ENCODE measurements around the gene ZNF423. TPM values are rescaled to one million over a fixed set of nuclear protein-coding genes. Genes with fewer than 3 reads are reported as not detected.

Gene ZNF423
- total RNA-seq, 2 experiments from 2014 or later: not detected

DNA sequence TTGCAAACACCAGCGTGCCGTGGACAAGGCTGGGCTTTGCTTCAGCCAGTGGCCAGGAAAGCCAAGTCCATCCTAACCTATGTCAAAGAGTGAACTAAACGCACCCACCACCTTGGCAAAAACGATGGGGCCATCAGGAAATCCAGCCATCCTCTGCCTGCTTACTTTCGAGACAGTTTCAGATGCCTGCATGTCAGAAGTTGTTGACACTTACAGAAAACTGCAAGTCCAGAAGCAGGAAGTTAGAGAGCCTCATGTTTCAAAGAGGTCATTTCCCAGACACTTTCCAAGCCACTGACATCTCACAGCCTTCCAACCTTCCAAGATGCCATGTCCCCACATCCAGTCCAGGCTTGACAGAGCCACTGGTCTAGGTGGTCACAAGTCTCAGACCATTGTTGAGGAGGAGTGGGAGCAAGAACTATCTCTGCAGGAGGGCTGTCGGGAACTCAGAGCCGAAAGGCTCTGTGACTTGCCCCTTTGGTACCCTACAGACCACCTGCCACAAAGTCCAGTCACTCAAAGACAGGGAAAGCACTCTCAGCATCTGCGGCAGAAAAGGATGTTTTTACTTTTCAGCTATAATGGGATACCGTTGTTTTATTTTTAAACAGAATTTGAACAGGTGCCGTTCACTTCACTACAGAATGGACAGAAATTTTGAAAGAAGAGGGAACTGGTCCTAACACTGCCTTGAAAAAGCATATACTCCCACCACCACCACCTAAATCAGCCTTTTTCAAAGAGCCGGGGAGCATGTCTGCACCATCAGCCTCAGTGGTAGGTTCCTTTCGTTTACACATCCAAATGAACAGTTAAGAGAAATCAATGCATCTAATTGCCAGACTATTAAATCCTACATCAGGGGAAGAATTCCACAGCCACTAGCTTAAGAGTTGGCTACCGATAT is 5.1 kb downstream of the ZNF423 start:
- no peak for DNase-seq
- Mint-ChIP-seq H3K36me3 (ENCODE audit: low read depth) (no peaks in the 10 kb centered on the region), H3K27ac (no peak overlapping the region), H3K27me3 (peaks cover 46% of the 10 kb centered on the region), H3K9me3 (no peaks in the 10 kb centered on the region), H3K4me3 (no peak overlapping the region), H3K4me1 (no peaks in the 10 kb centered on the region)
- POLR2A ChIA-PET: no interaction called here
- CTCF ChIA-PET: no interaction called here

DNA sequence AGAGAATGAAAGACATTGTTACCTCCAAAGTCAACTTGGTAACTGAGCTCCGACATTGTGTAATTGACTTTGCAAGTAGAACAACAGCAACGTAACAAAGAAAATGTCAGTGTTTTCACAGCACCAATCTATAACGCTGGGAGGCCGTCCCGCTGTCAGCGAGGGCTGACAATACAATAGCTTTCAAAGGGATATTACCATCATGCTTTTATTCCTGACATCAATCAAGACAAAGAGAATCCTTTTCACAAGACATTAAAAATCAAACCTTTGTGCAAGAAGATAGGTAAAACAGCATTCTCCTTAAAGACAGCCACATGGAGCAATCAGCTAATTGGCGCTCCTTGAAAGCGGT is 6.2 kb downstream of the ZNF423 start:
- Mint-ChIP-seq H3K27me3 (peaks cover 46% of the 10 kb centered on the region), H3K27ac (no peak overlapping the region), H3K4me3 (no peak overlapping the region), H3K36me3 (ENCODE audit: low read depth) (no peaks in the 10 kb centered on the region), H3K9me3 (no peaks in the 10 kb centered on the region), H3K4me1 (no peaks in the 10 kb centered on the region)
- POLR2A ChIA-PET: no interaction called here
- DNase-seq: no peak
- CTCF ChIA-PET: no interaction called here

- ChIA-PET CTCF (no interaction called here), POLR2A (no interaction called here)
- Mint-ChIP-seq H3K9me3 (no peaks in the 10 kb centered on the region), H3K27me3 (peaks cover 43% of the 10 kb centered on the region), H3K4me1 (no peaks in the 10 kb centered on the region), H3K36me3 (ENCODE audit: low read depth) (no peaks in the 10 kb centered on the region), H3K27ac (no peak overlapping the region), H3K4me3 (no peak overlapping the region)
- DNase-seq: no peak
Observed at GRCh38 chr16:49849037-49849753, 6.7 kb downstream of the ZNF423 start.

GRCh38 chr16:49848530-49848929 is 7.4 kb downstream of the ZNF423 start:
- Mint-ChIP-seq H3K27ac (no peak overlapping the region), H3K27me3 (peaks cover 36% of the 10 kb centered on the region), H3K4me1 (no peaks in the 10 kb centered on the region), H3K4me3 (no peak overlapping the region), H3K36me3 (ENCODE audit: low read depth) (no peaks in the 10 kb centered on the region), H3K9me3 (no peaks in the 10 kb centered on the region)
- POLR2A ChIA-PET: no interaction called here
- no peak for DNase-seq
- CTCF ChIA-PET: no interaction called here

- POLR2A ChIA-PET: no interaction called here
- Mint-ChIP-seq H3K9me3 (no peaks in the 10 kb centered on the region), H3K36me3 (ENCODE audit: low read depth) (no peaks in the 10 kb centered on the region), H3K4me3 (no peak overlapping the region), H3K27me3 (peaks cover 26% of the 10 kb centered on the region), H3K4me1 (no peaks in the 10 kb centered on the region), H3K27ac (no peak overlapping the region)
- DNase-seq: no peak
- CTCF ChIA-PET: no interaction called here
Observed at GRCh38 chr16:49846800-49847199, 9.1 kb downstream of the ZNF423 start.

GRCh38 chr16:49844359-49844758 is 11.6 kb downstream of the ZNF423 start:
- CTCF ChIA-PET: no interaction called here
- H3K9me3 Mint-ChIP-seq: no peaks in the 10 kb centered on the region

DNA sequence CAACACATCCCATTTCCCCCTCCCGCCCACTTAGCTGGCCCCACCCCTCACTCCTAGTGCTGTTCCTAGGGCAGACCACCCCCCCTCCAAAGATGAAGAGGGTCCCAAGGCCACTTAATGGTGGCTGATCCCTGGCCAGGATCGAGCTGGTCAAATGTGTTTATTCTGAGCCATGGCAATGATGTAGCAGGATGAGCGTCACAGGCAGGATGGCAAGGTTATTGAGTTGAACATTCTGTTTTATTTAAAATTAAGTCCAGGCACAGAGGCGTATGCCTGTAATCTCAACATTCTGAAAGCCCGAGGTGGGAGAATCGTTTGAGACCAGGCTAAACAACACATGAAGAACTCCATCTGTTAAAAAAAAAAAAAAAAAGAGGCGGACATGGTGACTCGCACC is 12.2 kb downstream of the ZNF423 start:
- CTCF ChIA-PET: no interaction called here
- no peaks in the 10 kb centered on the region for H3K4me1 Mint-ChIP-seq
- no peak overlapping the region for H3K4me3 Mint-ChIP-seq
- H3K36me3 Mint-ChIP-seq (ENCODE audit: low read depth): no peaks in the 10 kb centered on the region
- no peaks in the 10 kb centered on the region for H3K9me3 Mint-ChIP-seq
- no peak overlapping the region for H3K27ac Mint-ChIP-seq
- peaks cover 21% of the 10 kb centered on the region for H3K27me3 Mint-ChIP-seq
- no peak for DNase-seq
- POLR2A ChIA-PET: no interaction called here

More at GRCh38 chr16:49844359-49844758, 11.6 kb downstream of the ZNF423 start:
- Mint-ChIP-seq H3K4me1 (no peaks in the 10 kb centered on the region), H3K27me3 (peaks cover 22% of the 10 kb centered on the region), H3K36me3 (ENCODE audit: low read depth) (no peaks in the 10 kb centered on the region), H3K27ac (no peak overlapping the region), H3K4me3 (no peak overlapping the region)
- POLR2A ChIA-PET: no interaction called here
- DNase-seq: no peak

- H3K27ac Mint-ChIP-seq: no peak overlapping the region
- POLR2A ChIA-PET: no interaction called here
- DNase-seq: no peak
- H3K36me3 Mint-ChIP-seq (ENCODE audit: low read depth): no peaks in the 10 kb centered on the region
- H3K4me1 Mint-ChIP-seq: no peaks in the 10 kb centered on the region
- no peak overlapping the region for H3K4me3 Mint-ChIP-seq
- CTCF ChIA-PET: no interaction called here
- H3K27me3 Mint-ChIP-seq: peaks cover 20% of the 10 kb centered on the region
- H3K9me3 Mint-ChIP-seq: no peaks in the 10 kb centered on the region
Observed at GRCh38 chr16:49842972-49843371, 12.9 kb downstream of the ZNF423 start.

GRCh38 chr16:49839017-49839825 is 16.7 kb downstream of the ZNF423 start:
- Mint-ChIP-seq H3K36me3 (ENCODE audit: low read depth) (no peaks in the 10 kb centered on the region), H3K27ac (no peak overlapping the region), H3K4me3 (no peak overlapping the region), H3K9me3 (no peaks in the 10 kb centered on the region), H3K27me3 (peaks cover 25% of the 10 kb centered on the region), H3K4me1 (no peaks in the 10 kb centered on the region)
- DNase-seq: no peak
- ChIA-PET CTCF (no interaction called here), POLR2A (no interaction called here)

- Mint-ChIP-seq H3K36me3 (ENCODE audit: low read depth) (no peaks in the 10 kb centered on the region), H3K4me1 (no peaks in the 10 kb centered on the region), H3K4me3 (no peak overlapping the region), H3K27ac (no peak overlapping the region), H3K27me3 (peaks cover 25% of the 10 kb centered on the region), H3K9me3 (no peaks in the 10 kb centered on the region)
- ChIA-PET POLR2A (no interaction called here), CTCF (no interaction called here)
- no peak for DNase-seq
Observed at GRCh38 chr16:49838441-49839016, 17.4 kb downstream of the ZNF423 start.

- H3K36me3 Mint-ChIP-seq (ENCODE audit: low read depth): no peaks in the 10 kb centered on the region
- H3K27ac Mint-ChIP-seq: no peak overlapping the region
- H3K27me3 Mint-ChIP-seq: peaks cover 25% of the 10 kb centered on the region
- ChIA-PET POLR2A (no interaction called here), CTCF (no interaction called here)
- H3K4me1 Mint-ChIP-seq: no peaks in the 10 kb centered on the region
- H3K4me3 Mint-ChIP-seq: no peak overlapping the region
- no peak for DNase-seq
- no peaks in the 10 kb centered on the region for H3K9me3 Mint-ChIP-seq
Observed at GRCh38 chr16:49837688-49838410, 18.1 kb downstream of the ZNF423 start.

DNA sequence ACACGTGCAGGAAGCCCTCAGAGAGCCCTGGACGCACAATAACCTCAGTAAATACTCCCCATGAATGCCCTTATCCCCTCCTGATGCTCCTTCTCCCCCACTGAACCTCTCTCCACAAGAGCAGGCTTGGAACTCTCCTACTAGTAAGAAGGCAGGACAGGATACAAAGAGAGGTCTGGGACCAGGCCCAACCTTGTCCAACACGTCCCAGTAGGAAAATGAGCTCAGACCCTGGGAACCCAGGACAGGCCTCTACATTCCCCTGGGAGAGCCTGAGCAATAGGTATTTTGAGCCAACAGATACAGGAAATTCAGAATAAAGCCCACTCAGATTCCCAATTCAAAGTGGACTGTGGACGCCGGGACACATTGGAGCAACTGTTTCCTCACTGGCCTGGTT is 19.2 kb downstream of the ZNF423 start:
- Mint-ChIP-seq H3K4me1 (no peaks in the 10 kb centered on the region), H3K27me3 (peaks cover 24% of the 10 kb centered on the region), H3K27ac (no peak overlapping the region), H3K9me3 (no peaks in the 10 kb centered on the region), H3K4me3 (no peak overlapping the region), H3K36me3 (ENCODE audit: low read depth) (no peaks in the 10 kb centered on the region)
- no peak for DNase-seq
- ChIA-PET CTCF (no interaction called here), POLR2A (no interaction called here)

DNA sequence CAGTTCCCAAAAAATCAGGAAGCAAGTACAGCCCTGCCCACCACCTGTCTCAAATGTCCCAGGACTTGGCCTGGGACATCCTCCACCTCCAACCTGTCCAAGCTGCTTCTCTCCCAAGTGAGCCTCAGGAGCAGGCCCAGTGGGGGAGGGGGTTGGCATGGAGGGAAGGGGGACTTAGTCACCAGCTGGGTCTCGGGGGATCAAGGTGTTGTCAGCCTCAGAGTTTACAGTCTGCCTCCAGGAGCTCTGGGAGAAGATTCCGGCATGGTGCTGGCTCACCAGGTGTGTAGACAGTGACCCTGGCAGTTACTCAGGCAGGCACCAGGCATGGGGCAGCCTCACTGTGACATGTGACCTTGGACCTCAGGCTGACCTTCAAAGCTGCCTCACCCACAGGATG is 19.7 kb downstream of the ZNF423 start:
- no peak overlapping the region for H3K27ac Mint-ChIP-seq
- POLR2A ChIA-PET: no interaction called here
- H3K9me3 Mint-ChIP-seq: no peaks in the 10 kb centered on the region
- no peaks in the 10 kb centered on the region for H3K36me3 Mint-ChIP-seq (ENCODE audit: low read depth)
- no peaks in the 10 kb centered on the region for H3K4me1 Mint-ChIP-seq
- no peak for DNase-seq
- CTCF ChIA-PET: no interaction called here
- H3K4me3 Mint-ChIP-seq: no peak overlapping the region
- peaks cover 22% of the 10 kb centered on the region for H3K27me3 Mint-ChIP-seq

Data from activated CD4-positive, alpha-beta memory T cell treated with anti-CD3 and anti-CD28 coated beads, Interleukin-2, amount 10 ng/mL, durations not matched to agents 7 days and 5 days (primary cell).